ENCODE results near the gene GID4.

The GID4 gene

DNA sequence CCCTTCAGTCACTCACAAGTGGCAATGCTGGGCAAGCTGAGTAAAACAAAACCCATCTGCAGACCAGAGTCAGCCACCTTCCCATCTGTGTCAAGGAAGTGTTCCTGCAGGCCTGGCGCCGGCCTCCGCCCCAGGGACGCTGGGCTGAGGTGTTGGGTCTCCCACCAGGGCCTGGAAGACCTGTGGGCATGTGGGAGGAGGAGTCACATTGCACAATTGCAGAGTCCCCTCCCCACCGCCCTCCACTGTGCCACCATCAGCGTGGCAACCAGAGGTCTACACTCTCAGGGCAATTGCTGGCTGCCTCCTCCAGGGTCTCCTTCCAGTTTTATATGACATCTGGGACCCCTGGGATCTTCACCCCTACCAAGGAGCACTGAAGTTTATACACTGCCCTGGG, 66.4 kb downstream of the GID4 start:
- no peak for DNase-seq

DNA sequence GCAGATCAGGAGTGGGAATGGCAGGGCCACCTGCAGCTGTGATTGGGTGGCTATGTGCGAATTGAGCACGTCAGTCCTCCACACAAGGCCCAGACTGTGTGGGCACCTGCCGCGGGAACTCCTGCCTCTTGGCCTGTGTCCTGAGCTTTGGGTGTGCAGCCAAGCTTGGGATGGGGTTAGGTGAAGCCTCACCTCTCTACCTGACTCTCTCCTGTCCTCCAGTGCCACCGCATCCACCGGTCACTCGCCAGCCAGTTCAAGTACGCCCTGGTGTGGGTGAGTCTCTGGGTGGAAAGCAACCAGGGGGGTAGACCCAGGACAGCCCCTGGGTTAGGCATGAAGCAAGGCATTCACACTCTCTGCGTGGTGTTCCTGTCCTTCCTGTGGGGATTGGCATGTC, 67.0 kb downstream of the GID4 start:
- DNase-seq = no peak

GRCh38 chr17:18107061-18107790, 68.0 kb downstream of the GID4 start:
- DNase-seq = no peak

GRCh38 chr17:18107971-18108370, 68.8 kb downstream of the GID4 start:
- no peak for DNase-seq

DNA sequence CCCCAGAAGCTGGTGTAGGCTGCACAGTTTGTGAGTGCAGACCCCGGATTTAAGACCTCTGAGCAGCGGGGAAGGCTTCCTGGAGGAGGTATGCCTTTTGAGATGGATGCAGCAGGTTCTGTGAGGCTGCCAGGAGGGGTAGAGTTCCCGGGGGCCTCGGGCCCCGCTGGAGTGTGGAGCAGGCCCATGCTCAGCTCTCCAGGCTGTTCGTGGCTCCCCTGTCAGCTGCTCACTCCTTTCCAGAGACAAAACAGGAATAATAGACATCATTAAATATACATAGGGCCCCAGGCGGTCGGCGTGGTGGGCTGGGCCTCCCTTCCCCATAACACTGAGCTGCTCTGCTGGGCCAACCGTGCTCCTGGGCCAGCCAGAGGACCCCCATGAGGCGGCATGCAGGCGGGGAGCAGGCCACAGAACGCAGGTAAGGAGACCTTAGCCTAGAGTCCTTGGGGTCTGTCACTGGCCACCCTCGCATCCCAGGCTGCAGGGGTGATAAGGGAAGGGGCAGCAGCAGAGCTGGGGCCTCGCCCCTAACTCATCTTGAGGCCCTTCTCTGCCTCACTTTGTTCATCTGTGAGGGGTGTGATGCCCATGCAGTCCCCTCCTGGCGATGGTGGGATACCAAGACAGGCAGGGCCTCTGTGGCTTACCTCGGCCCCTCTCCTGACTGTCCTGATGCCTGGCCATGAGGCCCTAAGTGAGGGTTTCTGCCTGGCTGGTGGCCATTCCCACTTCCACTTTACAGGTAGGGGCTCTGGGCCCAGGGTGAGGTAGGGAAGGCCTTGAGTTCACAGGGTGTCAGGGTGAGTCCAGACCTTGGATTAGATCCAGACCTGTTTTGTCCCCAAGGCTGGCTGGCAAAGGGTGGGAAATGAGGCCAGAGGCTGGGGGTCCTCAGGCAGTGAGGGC, 69.4 kb downstream of the GID4 start, which contains the start of gene MYO15A:
Gene MYO15A (plus strand): TSS at position 356 of the 912 bp plus-strand sequence. CDS start 10,045 bp downstream, outside the sequence.
- no peak for DNase-seq

- no peak for DNase-seq
These were observed 70.8 kb downstream of the GID4 start for GRCh38 chr17:18109935-18110485.

GRCh38 chr17:18110636-18111145, 71.5 kb downstream of the GID4 start:
- no peak for DNase-seq

DNA sequence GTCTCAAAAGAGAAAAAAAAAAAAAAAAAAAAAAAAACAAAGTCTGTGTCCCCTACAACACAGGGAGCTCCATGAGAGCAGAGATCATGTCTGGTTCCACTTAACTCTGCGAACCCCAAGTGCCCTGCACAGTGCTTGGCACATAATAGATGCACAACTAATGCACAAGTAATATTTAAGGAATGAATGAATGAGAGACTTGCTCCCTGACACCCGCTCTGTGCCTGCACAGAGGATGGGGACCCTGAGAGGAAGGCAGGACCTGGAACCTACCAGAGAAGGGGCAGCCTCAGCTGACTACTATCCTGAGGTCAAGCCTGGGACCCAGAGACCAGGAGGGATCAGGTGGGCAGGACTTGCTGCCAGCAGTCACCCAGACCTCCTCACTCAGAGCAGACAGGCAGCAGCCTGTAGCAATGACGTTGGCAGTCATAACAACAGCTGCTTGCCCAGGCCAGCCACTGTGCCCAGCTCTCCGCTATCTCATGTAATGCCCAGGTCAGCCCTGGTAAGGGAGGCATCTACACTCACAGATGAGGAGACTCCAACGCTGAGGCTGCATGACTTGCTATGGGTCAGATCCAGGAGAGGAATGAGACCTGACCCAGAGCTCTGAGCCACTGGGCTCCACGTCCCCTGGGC, 72.2 kb downstream of the GID4 start:
- no peak for DNase-seq

DNA sequence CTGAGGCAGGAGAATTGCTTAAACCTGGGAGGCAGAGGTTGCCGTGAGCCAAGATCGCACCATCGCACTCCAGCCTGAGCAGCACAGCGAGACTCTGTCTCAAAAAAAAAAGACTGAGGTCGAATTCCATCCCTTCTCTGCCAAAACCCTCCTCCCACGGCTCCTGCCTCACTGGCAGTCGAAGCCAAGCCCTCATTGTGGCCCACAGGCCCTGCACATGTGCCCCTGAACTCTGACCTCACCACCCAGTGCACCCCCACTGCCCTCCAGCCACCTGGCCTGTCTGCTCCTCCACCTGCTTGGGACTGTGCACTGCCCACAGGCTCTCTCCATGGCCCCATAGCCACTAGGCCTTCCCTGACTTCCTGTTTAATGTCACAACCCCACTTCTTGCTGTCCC, 76.3 kb downstream of the GID4 start:
- no peak for DNase-seq

DNA sequence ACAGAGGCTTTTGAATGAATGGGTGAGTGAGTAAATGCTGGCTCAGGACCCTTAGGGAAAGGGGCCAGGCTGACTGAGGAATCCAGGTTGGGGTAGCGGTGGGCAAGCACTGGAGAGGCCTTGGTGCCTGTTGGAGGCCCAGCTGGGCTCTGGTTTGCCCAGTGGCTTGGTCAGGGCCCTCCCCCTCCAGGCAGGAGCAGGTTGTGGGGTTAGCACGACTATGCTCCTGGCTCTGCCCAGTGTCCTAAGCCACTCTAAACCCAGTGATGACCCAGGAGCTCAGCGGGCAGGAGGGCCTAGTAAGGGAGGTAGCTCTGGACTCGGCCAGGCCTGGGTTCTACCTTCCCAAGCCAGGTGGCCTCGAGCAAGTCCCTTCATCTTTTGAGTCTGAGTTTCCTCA, 76.9 kb downstream of the GID4 start:
- DNase-seq = no peak

GRCh38 chr17:18117533-18117932, 78.3 kb downstream of the GID4 start:
- DNase-seq = no peak
